IPS-20b (cell line): ENCODE data around the gene TRABD2B.

Experiments used
- H3K27ac ChIP-seq: one replicate; pipeline ENCODE4 v1.5.1; 2013; ENCODE audit warnings: low read length
- H3K27me3 ChIP-seq: 2 replicates; pipeline ENCODE4 v1.6.1; 2013; ENCODE audit warnings: mild to moderate bottlenecking, low read length, inconsistent platforms; ENCODE audit not compliant: insufficient read depth
- H3K36me3 ChIP-seq: 2 replicates; pipeline ENCODE4 v1.6.1; 2013; ENCODE audit warnings: low read depth, mild to moderate bottlenecking, inconsistent platforms, low read length, moderate library complexity; ENCODE audit not compliant: insufficient read depth
- H3K4me1 ChIP-seq: 2 replicates; pipeline ENCODE4 v1.6.1; 2013; ENCODE audit warnings: mild to moderate bottlenecking, control low read depth, inconsistent platforms, low read length, moderate library complexity; ENCODE audit not compliant: insufficient read depth
- H3K4me3 ChIP-seq: 2 replicates; pipeline ENCODE4 v1.5.1; 2013; ENCODE audit warnings: mild to moderate bottlenecking, low read length, inconsistent platforms
- H3K9ac ChIP-seq: 2 replicates; pipeline ENCODE4 v1.6.1; 2013; ENCODE audit warnings: low read depth, mild to moderate bottlenecking, inconsistent platforms, low read length, moderate library complexity
- H3K9me3 ChIP-seq: 2 replicates; pipeline ENCODE4 v1.6.1; 2013; ENCODE audit warnings: mild to moderate bottlenecking, low read depth, low read length, inconsistent platforms; ENCODE audit not compliant: insufficient read depth

Gene TRABD2B

GRCh38 chr1:48030696-48031365, 33.6 kb upstream of the TRABD2B start:
- H3K9me3 ChIP-seq: no peaks in the 10 kb centered on the region
- no peak overlapping the region for H3K4me3 ChIP-seq
- no peaks in the 10 kb centered on the region for H3K27me3 ChIP-seq
- peaks cover 5% of the 10 kb centered on the region for H3K4me1 ChIP-seq
- no peak overlapping the region for H3K9ac ChIP-seq
- H3K36me3 ChIP-seq: no peaks in the 10 kb centered on the region
- no peak overlapping the region for H3K27ac ChIP-seq

- Histone ChIP-seq H3K9ac (no peak overlapping the region), H3K36me3 (no peaks in the 10 kb centered on the region), H3K27me3 (no peaks in the 10 kb centered on the region), H3K27ac (no peak overlapping the region), H3K9me3 (no peaks in the 10 kb centered on the region), H3K4me3 (no peak overlapping the region), H3K4me1 (peaks cover 7% of the 10 kb centered on the region)
These were observed 33.0 kb upstream of the TRABD2B start for GRCh38 chr1:48030211-48030610.

- no peak overlapping the region for H3K9ac ChIP-seq
- no peak overlapping the region for H3K27ac ChIP-seq
- H3K36me3 ChIP-seq: no peaks in the 10 kb centered on the region
- H3K9me3 ChIP-seq: no peaks in the 10 kb centered on the region
- no peak overlapping the region for H3K4me3 ChIP-seq
- H3K4me1 ChIP-seq: peaks cover 12% of the 10 kb centered on the region
- no peaks in the 10 kb centered on the region for H3K27me3 ChIP-seq
These were observed 31.3 kb upstream of the TRABD2B start for GRCh38 chr1:48028218-48029069.

GRCh38 chr1:48027533-48027835, 30.3 kb upstream of the TRABD2B start:
- no peaks in the 10 kb centered on the region for H3K9me3 ChIP-seq
- H3K4me1 ChIP-seq: peaks cover 14% of the 10 kb centered on the region
- no peak overlapping the region for H3K9ac ChIP-seq

GRCh38 chr1:48026701-48027532, 29.7 kb upstream of the TRABD2B start:
- no peak overlapping the region for H3K27ac ChIP-seq
- H3K27me3 ChIP-seq: no peaks in the 10 kb centered on the region; the same call in 1 of the 2 replicates
- no peak overlapping the region for H3K4me3 ChIP-seq
- H3K9me3 ChIP-seq: no peaks in the 10 kb centered on the region
- no peak overlapping the region for H3K9ac ChIP-seq
- no peaks in the 10 kb centered on the region for H3K36me3 ChIP-seq
- peaks cover 14% of the 10 kb centered on the region for H3K4me1 ChIP-seq

More at GRCh38 chr1:48027533-48027835, 30.3 kb upstream of the TRABD2B start:
- no peaks in the 10 kb centered on the region for H3K36me3 ChIP-seq
- H3K27me3 ChIP-seq: no peaks in the 10 kb centered on the region
- H3K27ac ChIP-seq: no peak overlapping the region
- no peak overlapping the region for H3K4me3 ChIP-seq

- Histone ChIP-seq H3K36me3 (no peaks in the 10 kb centered on the region), H3K4me1 (peaks cover 14% of the 10 kb centered on the region), H3K27ac (no peak overlapping the region), H3K9me3 (no peaks in the 10 kb centered on the region), H3K9ac (no peak overlapping the region), H3K4me3 (no peak overlapping the region), H3K27me3 (no peaks in the 10 kb centered on the region; the same call in 1 of the 2 replicates)
These were observed 29.1 kb upstream of the TRABD2B start for GRCh38 chr1:48026275-48026674.

GRCh38 chr1:48025076-48025475, 27.9 kb upstream of the TRABD2B start:
- no peak overlapping the region for H3K27ac ChIP-seq
- H3K27me3 ChIP-seq: no peaks in the 10 kb centered on the region; the same call in 1 of the 2 replicates
- H3K4me3 ChIP-seq: no peak overlapping the region
- H3K36me3 ChIP-seq: no peaks in the 10 kb centered on the region
- H3K9ac ChIP-seq: no peak overlapping the region
- no peaks in the 10 kb centered on the region for H3K9me3 ChIP-seq
- peaks cover 14% of the 10 kb centered on the region for H3K4me1 ChIP-seq

- H3K27me3 ChIP-seq: no peaks in the 10 kb centered on the region; the same call in 1 of the 2 replicates
- H3K9me3 ChIP-seq: no peaks in the 10 kb centered on the region
- H3K4me1 ChIP-seq: peaks cover 12% of the 10 kb centered on the region
- no peak overlapping the region for H3K9ac ChIP-seq
- H3K4me3 ChIP-seq: no peak overlapping the region
- no peaks in the 10 kb centered on the region for H3K36me3 ChIP-seq
- no peak overlapping the region for H3K27ac ChIP-seq
These were observed 26.3 kb upstream of the TRABD2B start for GRCh38 chr1:48023488-48023887.

- Histone ChIP-seq H3K9me3 (no peaks in the 10 kb centered on the region), H3K9ac (no peak overlapping the region), H3K27ac (no peak overlapping the region), H3K27me3 (peaks cover 4% of the 10 kb centered on the region; the same call in 1 of the 2 replicates), H3K4me1 (peaks cover 10% of the 10 kb centered on the region), H3K36me3 (no peaks in the 10 kb centered on the region), H3K4me3 (no peak overlapping the region)
These were observed 25.1 kb upstream of the TRABD2B start for GRCh38 chr1:48022306-48022705.

- H3K9ac ChIP-seq: no peak overlapping the region
- H3K4me1 ChIP-seq: peaks cover 10% of the 10 kb centered on the region
- no peaks in the 10 kb centered on the region for H3K9me3 ChIP-seq
- peaks cover 4% of the 10 kb centered on the region; the same call in 1 of the 2 replicates for H3K27me3 ChIP-seq
- no peak overlapping the region for H3K27ac ChIP-seq
- H3K4me3 ChIP-seq: no peak overlapping the region
- H3K36me3 ChIP-seq: no peaks in the 10 kb centered on the region
These were observed 24.6 kb upstream of the TRABD2B start for GRCh38 chr1:48021792-48022191.

- no peaks in the 10 kb centered on the region for H3K9me3 ChIP-seq
- no peak overlapping the region for H3K27ac ChIP-seq
- H3K4me3 ChIP-seq: no peak overlapping the region
- peaks cover 7% of the 10 kb centered on the region; the same call in 1 of the 2 replicates for H3K27me3 ChIP-seq
- H3K36me3 ChIP-seq: no peaks in the 10 kb centered on the region
- no peak overlapping the region for H3K9ac ChIP-seq
- peaks cover 5% of the 10 kb centered on the region; the same call in 1 of the 2 replicates for H3K4me1 ChIP-seq
These were observed 22.6 kb upstream of the TRABD2B start for GRCh38 chr1:48019714-48020315.
